ENCODE measurements around the gene MAMLD1.

- no peak for TF ChIP-seq POU2F2 (IDR thresholded peaks at IDR 0.05; ENCODE audit: low read depth, low read length)
- no peak for TF ChIP-seq POLR2A (IDR thresholded peaks at IDR 0.05; ENCODE audit: low read depth, low read length)
- TF ChIP-seq POLR2AphosphoS5 (IDR thresholded peaks at IDR 0.05; ENCODE audit: low read depth, low read length) = no peak
- no peak for TF ChIP-seq SPI1 (IDR thresholded peaks at IDR 0.05; ENCODE audit: low read depth, low read length)
Observed at GRCh38 chrX:150408561-150408960, 45.4 kb downstream of the MAMLD1 start.
